ENCODE data around the gene RAB5B. TPM values are rescaled to one million over a fixed set of nuclear protein-coding genes. Genes with fewer than 3 reads are reported as not detected.
A peak's percentile ranks its signal among the peaks of the same experiment; 100 is the strongest.

Gene RAB5B
- total RNA-seq, 1 donor from 2014 or later: 150 TPM

DNA sequence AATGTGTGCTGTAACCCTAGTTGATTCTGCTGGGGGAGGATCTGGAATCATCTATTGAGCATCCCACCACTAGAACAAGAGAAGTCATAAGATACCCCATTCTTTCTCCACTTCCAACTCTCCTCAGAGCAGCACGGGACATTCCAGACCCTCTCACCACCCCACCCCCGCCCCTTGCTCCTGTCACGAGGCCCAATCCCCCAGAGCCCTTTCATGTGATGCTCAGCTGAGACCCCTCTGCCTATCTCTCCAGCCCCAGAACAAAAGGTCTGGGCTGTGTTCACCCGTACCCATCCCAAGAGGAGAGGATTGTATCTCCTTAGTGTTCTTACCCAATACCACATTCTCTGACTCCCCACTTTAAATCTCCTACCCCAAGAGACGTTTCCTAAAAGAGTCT, 8.6 kb upstream of the RAB5B start:
- no peak overlapping the region for H3K27ac ChIP-seq
- peaks cover 13% of the 10 kb centered on the region for H3K4me1 ChIP-seq

DNA sequence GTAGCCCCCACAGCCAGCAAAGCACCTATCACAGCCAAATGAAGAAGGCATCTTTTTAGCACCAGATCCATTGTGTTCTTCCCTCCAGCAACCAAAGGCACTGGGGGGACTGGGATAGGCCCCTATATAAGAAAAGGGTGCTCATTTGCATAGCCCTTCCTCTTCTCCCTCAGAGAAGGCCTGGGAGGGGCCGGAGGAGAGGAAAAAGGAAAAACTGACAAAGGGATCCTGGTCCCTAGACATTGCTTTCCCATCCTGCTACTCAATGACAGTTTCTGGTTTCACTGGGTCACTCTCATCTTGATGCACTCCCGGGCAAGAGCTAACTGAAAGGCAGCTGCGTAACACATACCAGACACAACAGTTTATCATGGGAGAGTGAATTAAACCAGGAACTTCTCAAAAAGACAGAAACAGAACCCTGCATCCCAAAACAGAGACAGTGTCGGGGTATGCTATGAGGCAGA, 7.9 kb upstream of the RAB5B start, which contains the start of gene PMEL:
Gene PMEL, minus strand, starts transcription at position 102 of the 467 bp plus-strand sequence. Its CDS starts 31 bp downstream, at position 71.
- ATAC-seq: no peak
- peaks cover 13% of the 10 kb centered on the region for H3K4me1 ChIP-seq
- intact Hi-C loops (cut with DNase I): no loop called here

More for the DNA sequence above, 8.6 kb upstream of the RAB5B start:
- intact Hi-C loops (cut with DNase I): no loop called here
- no peaks in the 10 kb centered on the region for H3K9me3 ChIP-seq
- TF ChIP-seq, protein P1, sequence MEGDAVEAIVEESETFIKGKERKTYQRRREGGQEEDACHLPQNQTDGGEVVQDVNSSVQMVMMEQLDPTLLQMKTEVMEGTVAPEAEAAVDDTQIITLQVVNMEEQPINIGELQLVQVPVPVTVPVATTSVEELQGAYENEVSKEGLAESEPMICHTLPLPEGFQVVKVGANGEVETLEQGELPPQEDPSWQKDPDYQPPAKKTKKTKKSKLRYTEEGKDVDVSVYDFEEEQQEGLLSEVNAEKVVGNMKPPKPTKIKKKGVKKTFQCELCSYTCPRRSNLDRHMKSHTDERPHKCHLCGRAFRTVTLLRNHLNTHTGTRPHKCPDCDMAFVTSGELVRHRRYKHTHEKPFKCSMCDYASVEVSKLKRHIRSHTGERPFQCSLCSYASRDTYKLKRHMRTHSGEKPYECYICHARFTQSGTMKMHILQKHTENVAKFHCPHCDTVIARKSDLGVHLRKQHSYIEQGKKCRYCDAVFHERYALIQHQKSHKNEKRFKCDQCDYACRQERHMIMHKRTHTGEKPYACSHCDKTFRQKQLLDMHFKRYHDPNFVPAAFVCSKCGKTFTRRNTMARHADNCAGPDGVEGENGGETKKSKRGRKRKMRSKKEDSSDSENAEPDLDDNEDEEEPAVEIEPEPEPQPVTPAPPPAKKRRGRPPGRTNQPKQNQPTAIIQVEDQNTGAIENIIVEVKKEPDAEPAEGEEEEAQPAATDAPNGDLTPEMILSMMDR (IDR thresholded peaks at IDR 0.05): no peak
- DNase-seq (no peak), ATAC-seq (no peak)
- H3K4me3 ChIP-seq: no peak overlapping the region
- H3K36me3 ChIP-seq: no peaks in the 10 kb centered on the region
- H3K27me3 ChIP-seq: no peaks in the 10 kb centered on the region

DNA sequence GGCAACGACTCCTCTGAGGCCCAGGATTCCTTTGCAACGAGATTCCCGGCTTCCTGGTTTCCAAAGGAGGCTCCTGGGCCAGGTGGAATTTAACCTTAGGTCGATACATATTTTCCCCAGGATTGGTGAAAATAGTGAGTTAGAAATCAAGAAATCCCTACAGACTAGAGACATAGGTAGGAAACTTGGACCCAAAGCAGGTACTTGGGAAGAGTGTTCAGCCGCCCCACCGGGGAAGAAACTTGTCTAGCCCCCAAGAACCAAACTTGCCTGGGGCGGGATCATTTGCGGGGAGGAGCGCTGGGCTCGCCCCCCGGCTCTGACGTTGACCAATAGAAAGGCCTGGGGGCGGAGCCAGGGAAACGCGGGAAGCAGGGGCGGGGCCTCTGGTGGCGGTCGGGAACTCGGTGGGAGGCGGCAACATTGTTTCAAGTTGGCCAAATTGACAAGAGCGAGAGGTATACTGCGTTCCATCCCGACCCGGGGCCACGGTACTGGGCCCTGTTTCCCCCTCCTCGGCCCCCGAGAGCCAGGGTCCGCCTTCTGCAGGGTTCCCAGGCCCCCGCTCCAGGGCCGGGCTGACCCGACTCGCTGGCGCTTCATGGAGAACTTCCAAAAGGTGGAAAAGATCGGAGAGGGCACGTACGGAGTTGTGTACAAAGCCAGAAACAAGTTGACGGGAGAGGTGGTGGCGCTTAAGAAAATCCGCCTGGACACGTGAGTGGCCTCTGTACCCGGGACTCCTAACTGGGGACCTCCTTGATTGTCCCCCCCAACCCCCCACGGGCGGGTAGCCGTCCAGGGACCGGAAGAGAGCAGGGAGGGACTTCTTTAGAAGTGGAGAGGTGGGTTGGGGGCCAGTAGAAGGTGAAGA, 7.2 kb upstream of the RAB5B start, which contains the start of gene CDK2:
Gene CDK2, plus strand, starts transcription at position 423 of the 874 bp plus-strand sequence. Its CDS starts 179 bp downstream, at position 602.
- TF ChIP-seq, protein P1 (IDR thresholded peaks at IDR 0.05): no peak
- ATAC-seq: peak; percentile 98
- intact Hi-C loops (cut with DNase I): no loop called here

More for the DNA sequence above, 7.9 kb upstream of the RAB5B start, which contains the start of gene PMEL:
- H3K4me3 ChIP-seq: peak within 1 kb of the TSS; percentile 99
- TF ChIP-seq, protein P1 (IDR thresholded peaks at IDR 0.05): no peak
- no peaks in the 10 kb centered on the region for H3K36me3 ChIP-seq
- H3K9me3 ChIP-seq: no peaks in the 10 kb centered on the region
- no peak for DNase-seq
- H3K27me3 ChIP-seq: no peaks in the 10 kb centered on the region
- peak within 1 kb of the TSS; percentile 83 for H3K27ac ChIP-seq

DNA sequence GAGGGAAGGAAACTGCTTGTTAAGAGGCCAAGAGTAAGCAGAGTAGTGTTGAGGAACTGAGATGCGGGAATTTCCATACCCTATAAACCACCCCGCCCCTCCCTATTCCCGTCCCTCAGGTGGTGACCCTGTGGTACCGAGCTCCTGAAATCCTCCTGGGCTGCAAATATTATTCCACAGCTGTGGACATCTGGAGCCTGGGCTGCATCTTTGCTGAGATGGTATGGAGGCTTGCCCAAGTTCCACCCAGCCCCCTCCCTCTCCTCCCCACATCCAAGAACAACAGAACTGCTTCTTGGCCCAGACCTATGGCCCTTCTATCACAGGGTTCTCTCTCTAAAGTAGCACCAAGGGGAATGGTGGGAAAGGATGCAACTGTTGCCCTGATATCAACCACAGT, 4.5 kb upstream of the RAB5B start:
- intact Hi-C loops (cut with DNase I): no loop called here
- no peaks in the 10 kb centered on the region for H3K36me3 ChIP-seq
- peaks cover 21% of the 10 kb centered on the region for H3K4me1 ChIP-seq
- H3K27me3 ChIP-seq: no peaks in the 10 kb centered on the region
- no peak for ATAC-seq
- no peaks in the 10 kb centered on the region for H3K9me3 ChIP-seq
- H3K27ac ChIP-seq: no peak overlapping the region
- H3K4me3 ChIP-seq: no peak overlapping the region
- TF ChIP-seq, protein P1 (IDR thresholded peaks at IDR 0.05): no peak
- no peak for DNase-seq

More for the DNA sequence above, 7.2 kb upstream of the RAB5B start, which contains the start of gene CDK2:
- H3K4me1 ChIP-seq: peaks cover 13% of the 10 kb centered on the region
- DNase-seq: peak; percentile 95
- H3K4me3 ChIP-seq: peak within 1 kb of the TSS; percentile 99
- peak within 1 kb of the TSS; percentile 83 for H3K27ac ChIP-seq
- H3K36me3 ChIP-seq: no peaks in the 10 kb centered on the region
- H3K9me3 ChIP-seq: no peaks in the 10 kb centered on the region
- no peaks in the 10 kb centered on the region for H3K27me3 ChIP-seq

DNA sequence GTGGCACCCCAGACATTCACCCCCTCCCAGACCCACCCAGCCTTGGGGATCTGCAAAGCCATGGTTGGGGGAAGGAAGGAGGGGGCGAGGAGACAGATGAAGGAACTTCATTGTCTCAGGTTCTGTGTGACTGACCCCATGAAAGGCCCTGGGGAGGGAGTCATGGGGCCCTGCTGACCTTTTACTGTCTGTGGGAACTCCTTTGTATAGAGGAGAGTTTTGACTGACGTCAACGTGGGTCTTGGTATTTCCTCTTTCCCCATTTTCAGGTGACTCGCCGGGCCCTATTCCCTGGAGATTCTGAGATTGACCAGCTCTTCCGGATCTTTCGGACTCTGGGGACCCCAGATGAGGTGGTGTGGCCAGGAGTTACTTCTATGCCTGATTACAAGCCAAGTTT, 3.1 kb upstream of the RAB5B start:
- ATAC-seq (no peak), DNase-seq (no peak)
- Histone ChIP-seq H3K4me1 (peaks cover 30% of the 10 kb centered on the region), H3K9me3 (no peaks in the 10 kb centered on the region), H3K4me3 (no peak overlapping the region), H3K36me3 (no peaks in the 10 kb centered on the region), H3K27me3 (no peaks in the 10 kb centered on the region), H3K27ac (no peak overlapping the region)
- intact Hi-C loops (cut with DNase I): no loop called here
- TF ChIP-seq, protein P1 (IDR thresholded peaks at IDR 0.05): no peak

Data from upper lobe of right lung (tissue), 1 donor.